GM18858 (cell line): Measurements from ENCODE around the gene ZNF407.

Experiments used
- ATAC-seq: cut with Tn5 transposase; IDR thresholded peaks from one replicate; pipeline ENCODE4 v1.9.1; 2021; ENCODE audit not compliant: unreplicated experiment

ZNF407 gene

DNA sequence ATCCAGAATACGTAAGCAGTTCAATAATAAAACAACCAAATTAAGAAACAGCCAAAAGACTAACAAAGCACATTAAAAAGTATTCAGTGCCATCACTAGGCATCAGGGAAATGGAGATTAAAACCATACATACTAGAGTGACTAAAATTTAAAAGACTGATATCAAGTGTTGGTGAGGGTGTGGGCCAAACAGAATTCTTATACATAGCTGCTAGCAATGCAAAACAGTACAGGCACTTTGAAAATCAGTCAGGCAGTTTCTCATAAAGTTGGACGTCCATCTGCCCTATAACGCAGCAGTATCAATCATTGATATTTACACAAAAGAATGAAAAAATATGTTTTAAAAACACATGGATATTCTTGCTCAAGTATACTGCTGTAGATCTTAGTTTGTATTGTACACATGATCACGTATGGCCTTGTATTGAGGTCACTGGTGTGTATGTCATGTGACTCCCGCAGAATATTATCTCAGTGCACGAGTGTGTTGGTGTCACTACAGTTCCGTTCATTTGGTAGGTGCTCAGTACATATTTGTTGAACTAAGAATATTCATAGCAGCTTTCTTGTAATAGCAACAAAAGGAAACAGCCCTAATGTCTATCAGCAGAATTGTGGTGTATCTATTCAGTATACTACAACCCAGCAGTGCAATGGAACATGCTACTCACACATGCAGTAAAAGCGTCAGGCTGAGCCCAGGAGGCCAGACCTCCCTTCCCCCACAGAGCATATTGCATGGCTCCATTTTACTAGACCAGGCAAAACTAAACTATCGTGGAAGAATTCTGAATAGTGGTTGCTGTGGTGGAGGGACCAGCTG lies 28.6 kb downstream of the ZNF407 start:
- no peak for ATAC-seq

DNA sequence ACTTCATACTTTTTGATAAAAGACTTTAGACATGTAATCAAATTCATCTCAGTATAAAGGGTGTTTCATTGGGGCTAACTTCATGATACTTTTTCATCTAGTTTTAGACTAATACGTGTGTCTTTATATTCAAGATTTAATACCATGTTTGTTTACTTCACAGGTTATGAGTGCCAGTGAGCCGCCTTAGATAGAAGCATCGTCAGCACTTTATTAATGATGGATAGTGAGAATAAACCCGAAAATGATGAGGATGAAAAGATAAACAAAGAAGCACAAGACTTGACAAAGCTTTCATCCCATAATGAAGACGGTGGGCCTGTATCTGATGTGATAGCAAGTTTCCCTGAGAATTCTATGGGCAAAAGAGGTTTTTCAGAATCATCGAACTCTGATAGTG lies 33.1 kb downstream of the ZNF407 start:
- no peak for ATAC-seq

DNA sequence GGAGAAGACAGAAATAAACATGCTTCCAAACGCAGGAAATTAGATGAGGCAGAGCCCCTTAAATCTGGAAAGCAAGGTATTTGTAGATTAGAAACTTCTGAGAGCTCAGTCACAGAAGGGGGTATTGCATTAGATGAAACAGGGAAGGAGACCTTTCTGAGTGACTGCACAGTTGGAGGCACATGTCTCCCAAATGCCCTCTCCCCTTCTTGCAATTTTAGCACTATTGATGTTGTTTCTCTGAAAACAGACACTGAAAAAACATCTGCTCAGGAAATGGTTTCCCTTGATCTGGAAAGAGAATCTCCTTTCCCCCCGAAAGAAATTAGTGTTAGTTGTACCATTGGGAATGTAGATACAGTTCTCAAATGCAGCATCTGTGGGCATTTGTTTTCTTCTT lies 33.5 kb downstream of the ZNF407 start:
- ATAC-seq, result no peak

DNA sequence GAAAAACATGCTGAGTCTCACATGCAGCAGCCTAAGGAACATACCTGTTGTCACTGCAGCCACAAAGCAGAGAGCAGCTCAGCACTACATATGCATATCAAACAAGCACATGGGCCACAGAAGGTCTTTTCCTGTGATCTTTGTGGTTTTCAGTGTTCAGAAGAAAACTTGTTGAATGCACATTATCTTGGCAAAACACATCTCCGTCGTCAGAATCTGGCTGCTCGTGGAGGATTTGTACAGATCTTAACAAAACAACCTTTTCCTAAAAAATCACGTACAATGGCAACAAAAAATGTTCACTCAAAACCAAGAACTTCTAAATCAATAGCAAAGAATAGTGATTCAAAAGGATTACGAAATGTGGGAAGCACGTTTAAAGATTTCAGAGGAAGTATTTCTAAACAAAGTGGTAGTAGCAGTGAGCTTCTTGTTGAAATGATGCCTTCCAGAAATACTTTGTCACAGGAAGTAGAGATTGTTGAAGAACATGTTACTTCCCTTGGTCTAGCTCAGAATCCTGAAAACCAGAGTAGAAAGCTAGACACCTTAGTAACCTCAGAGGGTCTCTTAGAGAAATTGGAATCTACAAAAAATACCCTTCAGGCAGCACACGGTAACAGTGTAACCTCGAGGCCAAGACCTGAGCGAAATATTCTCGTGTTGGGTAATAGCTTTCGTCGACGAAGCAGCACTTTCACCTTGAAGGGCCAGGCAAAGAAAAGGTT lies 34.1 kb downstream of the ZNF407 start:
- no peak for ATAC-seq

DNA sequence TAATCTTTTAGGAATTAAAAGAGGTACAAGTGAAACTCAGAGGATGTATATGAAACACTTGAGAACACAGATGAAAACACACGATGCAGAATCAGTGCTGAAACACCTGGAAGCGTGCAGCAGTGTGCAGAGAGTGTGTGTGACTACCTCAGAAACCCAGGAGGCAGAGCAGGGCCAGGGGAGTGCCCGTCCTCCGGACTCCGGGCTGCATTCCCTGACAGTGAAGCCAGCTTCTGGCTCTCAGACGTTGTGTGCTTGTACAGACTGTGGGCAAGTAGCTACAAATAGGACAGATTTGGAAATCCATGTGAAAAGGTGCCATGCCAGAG lies 34.6 kb downstream of the ZNF407 start:
- ATAC-seq, result no peak

DNA sequence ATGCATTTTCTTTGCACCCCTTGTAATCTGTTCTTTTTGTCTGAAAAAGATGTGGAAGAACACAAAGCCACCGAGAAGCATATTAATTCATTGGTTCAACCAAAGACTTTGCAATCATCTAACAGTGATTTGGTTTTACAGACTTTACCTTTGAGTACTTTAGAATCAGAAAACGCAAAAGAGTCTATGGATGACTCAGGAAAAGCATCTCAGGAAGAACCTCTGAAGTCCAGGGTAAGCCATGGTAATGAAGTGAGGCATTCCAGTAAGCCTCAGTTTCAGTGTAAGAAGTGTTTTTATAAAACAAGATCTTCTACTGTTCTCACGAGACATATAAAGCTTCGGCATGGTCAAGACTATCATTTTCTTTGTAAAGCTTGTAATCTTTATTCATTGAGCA lies 35.2 kb downstream of the ZNF407 start:
- ATAC-seq, result no peak

DNA sequence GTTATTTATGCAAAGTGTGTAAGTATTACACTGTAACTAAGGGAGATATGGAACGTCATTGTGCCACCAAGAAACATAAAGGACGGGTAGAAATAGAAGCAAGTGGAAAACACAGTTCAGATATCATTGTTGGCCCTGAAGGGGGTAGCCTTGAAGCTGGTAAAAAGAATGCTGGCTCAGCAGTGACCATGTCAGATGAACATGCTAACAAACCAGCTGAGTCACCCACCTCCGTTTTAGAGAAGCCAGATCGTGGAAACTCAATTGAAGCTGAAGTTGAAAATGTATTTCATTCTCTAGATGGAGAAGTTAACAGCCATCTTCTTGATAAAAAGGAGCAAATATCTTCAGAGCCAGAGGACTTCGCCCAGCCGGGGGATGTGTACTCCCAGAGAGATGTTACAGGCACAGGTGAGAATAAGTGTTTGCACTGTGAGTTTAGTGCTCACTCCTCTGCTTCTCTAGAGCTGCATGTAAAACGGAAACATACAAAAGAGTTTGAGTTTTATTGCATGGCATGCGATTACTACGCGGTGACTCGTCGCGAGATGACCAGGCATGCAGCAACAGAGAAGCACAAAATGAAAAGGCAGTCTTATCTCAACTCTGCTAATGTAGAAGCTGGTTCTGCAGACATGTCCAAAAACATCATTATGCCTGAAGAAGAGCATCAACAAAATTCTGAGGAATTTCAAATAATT lies 36.1 kb downstream of the ZNF407 start:
- ATAC-seq, result no peak

DNA sequence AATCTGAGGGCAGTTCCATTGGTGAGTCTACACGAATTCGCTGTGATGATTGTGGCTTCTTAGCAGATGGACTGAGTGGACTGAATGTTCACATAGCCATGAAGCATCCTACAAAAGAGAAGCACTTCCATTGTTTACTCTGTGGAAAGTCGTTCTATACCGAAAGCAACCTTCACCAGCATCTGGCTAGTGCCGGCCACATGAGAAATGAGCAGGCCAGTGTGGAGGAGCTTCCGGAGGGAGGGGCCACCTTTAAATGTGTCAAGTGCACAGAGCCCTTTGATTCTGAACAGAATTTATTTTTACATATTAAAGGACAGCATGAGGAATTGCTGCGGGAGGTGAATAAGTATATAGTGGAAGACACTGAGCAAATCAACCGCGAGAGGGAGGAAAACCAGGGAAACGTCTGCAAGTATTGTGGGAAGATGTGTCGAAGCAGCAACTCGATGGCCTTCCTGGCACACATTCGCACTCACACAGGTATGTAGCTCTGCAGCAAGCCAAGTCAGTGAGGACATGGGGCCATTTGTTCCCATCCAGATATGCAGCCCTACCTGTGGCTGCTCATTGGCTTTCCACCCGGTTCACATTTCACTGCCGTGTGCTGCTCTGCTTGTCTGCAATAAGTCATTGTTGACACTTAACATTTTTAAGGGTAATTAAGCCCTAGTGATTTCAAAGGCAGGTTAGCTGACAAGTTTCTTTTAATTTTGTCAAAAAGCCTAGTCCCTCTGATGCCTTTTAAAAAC lies 37.7 kb downstream of the ZNF407 start:
- no peak for ATAC-seq

DNA sequence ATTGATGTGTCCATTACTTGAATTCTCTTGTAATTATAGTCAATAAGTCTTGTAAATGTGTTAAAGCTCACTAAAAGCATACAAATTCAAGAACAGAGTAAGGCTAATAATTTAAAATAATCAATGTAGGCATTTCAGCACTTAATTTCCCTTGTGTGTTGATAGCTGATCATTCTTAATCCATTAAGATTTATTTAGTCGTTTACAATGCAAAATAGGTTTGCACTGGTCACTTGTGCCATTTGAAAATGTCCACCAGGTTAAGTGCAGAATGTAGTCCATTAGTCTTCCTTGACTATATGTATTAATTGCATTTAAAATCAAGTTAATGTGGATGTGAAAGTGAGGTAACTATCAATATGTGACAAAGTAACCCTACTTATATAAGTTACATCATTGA lies 39.4 kb downstream of the ZNF407 start:
- no peak for ATAC-seq

DNA sequence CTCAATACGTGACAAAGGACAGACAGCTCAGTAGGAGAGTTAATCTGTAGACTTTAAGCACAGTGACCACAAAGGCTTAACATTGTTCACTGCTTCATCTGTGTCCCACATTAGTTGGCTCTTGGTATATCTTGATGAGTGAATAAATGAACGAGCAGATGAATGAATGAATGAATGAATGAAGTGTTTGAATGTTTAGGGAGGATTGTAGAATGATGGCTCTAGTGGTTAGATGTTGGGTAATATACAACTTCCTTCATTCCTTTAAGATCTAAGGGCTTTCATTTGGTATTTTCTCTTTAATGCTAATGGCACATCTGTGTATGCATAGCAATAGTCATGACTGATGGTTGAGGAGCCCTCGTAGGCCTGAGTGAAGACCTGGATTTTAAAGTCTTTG lies 40.5 kb downstream of the ZNF407 start:
- no peak for ATAC-seq

DNA sequence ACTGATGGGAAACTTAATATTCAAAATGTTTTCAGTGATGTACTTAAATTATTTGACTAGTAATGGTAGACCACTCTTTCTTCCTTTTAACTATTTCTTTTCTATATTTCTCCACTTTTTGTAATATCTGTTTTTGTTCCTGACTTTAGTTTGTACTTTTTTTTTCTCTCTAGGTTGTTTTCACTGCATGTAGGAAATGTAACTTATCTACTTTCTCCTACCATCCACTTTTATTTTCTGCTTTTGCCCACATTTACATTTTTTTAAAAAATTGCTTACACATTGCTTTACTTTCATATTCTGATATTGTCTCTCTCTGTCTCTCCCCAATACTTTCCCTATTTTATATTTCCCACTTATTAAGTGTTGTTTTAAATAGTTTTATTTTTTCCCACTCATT lies 47.0 kb downstream of the ZNF407 start:
- no peak for ATAC-seq

DNA sequence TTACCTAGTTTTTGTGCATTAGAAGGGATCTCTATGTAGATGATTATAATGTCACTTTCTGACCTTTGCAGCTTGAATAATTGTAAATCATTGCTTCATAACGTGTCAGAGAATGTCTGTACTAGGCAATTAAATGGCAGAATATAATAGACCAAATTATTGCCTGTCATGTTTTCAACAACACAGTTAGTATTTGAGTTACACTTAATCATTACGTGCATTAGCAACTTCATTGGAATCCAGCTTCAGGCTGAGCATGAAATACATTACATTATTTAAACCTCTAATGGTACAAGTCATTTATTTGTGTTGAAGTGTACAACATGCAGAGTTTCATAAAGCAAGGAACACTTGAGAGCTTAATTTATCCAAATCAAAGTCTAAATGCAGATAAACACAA lies 48.0 kb downstream of the ZNF407 start:
- no peak for ATAC-seq

DNA sequence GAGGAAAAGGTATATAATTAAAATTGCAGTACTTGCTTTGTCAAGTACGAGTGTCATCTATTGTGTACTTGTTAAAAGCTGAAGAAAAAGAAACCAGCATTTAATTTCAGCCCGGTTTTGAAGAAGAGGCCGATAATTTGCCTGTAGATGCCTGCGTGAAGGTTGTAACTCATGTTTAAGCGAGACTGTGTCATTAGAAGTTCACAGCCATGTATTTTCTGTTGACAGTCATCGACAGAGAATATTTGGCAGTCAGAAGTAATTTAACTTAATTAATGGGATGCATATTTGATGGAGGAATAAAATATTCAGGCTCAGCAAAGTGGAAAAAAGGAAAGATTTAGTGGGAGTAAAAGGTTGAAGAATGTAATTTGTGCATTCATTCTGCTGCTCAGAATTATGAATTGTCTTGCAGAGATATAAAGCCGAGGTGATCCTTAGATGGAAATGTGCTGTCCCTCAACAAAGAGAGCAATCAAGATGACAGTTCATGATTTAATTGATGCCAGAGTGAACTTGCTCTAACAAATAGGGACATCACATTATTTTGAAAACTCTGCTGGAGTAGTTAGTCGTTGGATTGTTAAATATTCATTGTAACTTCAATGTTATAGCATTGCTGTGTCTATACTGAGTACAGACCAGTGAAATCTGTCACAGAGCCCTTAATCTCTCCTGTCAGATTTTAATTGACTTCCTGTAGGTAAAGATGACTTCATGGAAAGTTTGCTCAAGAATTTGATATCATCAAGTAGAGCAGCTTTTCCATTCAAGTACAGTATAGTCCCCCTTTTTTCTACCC lies 53.9 kb downstream of the ZNF407 start:
- ATAC-seq, result no peak

DNA sequence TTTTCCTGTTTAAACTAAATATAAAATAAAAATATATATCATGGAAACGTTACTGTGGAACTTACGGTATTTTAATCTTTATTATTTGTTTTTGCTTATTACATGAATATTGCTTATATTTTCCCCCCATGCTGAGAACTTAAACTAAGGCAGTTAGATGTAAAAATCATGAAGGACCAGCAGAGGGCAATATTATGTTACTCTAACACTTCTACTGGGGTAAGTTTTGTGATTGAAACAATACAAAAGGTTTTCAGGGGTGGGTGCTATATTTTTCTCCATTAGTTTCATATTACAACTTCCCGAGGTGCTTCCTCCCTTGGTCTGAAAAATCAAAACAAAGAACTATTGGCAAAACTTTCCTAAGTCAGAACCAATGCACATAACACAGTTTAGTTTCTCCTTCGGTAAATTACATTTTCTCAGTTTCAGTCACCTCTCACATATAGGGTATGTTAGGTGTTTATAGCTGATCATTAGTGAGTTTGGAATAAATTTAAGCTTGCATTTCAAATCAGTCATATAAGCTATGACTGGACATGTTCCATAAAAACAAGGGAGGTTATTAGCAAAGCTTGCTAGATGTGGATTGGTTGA lies 54.8 kb downstream of the ZNF407 start:
- ATAC-seq, result peak; percentile 39

DNA sequence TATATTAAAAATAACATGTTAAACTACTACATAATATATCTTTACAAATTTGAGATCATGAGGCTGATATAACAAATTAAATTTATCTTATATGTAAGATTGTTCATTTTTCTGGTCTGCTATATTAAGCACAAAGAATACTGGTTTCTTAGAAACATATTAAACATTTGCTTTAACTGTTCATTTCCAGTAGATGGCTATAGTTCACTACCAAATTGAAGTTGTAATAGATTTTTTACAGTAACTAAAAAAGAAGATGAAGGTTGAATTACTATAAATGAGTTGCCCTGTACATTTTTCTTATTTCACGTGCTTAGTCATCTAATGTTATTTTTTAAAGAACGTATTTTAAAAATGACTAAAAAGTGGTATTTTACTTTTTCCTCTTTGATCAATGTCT lies 57.0 kb downstream of the ZNF407 start:
- ATAC-seq, result no peak

DNA sequence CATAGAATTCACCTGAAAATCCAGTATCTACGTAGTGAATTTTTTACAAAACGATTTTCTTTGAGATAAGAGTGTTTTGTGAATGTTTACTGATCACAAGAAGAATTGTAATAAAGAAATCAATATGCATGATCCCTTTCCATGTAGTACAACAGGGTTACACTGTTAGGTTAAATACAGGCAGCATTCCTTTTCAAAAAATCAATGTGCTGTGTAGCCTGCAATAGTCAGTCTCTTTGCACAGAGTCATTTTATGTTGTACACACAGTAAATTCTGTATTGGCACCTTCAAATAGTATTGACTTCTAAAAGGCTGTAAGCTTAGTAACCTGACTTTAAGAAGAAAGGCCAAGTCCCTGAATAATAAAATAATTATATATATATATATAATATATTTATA lies 63.3 kb downstream of the ZNF407 start:
- ATAC-seq, result no peak

DNA sequence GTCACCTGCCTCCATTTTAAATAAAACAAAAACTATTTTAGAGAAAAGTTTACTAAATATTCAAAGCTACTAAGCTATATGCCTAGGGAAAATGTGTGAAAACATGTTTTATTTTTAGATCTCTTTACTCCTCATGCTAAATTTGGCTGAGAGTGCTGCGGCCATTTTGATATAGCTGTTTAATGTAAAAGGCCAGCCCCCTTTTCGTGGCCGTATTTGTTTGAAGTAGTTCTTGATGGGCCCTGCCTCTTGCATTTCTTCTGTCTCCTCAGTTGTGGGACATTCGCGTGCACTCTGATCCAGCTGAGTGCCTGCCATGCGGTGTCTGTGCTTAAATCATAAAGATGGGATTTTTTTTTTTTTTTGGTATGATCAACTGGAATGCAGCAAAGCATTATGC lies 64.0 kb downstream of the ZNF407 start:
- ATAC-seq, result no peak

DNA sequence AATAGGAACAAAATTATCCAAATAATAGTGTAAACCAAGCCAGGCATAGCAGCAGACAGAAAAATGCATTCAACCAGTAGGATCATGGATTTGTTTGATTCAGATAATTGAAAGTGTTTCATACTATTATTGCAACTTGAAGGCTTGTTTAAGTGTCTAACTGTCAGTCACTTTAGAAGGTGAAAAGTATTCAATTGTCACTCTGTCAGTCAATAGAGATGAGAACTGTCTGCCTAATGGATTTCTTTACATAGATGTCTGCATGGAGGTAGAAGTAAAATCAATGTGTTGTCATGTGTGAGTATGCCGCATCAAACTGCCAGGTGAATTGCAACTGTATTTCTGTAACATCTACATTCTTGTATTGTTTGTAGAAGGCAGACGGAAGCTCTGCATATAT lies 65.0 kb downstream of the ZNF407 start:
- ATAC-seq, result no peak

DNA sequence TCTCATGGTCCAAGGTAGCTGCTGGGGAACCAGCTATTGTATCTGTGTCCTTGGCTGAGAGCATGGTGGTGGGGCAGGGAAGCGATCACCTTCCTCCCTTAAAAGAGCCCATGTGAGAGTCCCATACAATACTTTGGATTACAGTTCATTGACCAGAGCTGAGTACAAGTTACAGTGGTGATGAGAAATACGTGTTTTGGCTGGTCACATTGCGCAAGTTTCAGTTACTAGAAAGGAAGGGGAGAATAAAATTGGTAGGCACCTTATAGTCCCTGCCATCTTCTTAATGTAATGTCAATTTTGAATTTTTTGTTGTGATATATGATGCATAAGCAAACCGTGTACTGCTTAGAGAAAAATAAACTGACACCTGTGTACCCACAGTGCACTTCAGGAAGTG lies 67.7 kb downstream of the ZNF407 start:
- ATAC-seq, result no peak

DNA sequence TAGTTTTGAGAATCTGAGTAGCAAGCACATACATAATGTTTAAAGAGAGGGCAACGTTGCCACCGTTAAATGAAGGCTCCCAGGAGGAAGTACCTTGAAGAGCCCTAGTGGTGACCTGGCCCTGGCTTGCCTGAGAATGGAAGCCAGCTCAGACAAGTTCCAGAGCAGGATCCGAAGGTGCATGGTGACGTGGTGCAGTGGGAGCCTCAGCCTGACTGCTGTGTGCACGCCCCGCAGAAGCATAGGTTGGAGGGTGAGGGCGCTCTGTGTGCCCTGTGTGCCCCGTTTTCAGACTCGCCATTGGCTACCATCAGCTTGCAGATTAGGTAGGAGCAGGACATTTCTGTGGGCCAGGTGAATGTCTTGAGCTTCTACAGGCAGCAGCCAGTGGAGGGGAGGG lies 68.2 kb downstream of the ZNF407 start:
- ATAC-seq, result no peak
